WTC11 (cell line): Measurements from ENCODE around the gene SORCS2.

ENCODE experiments used
- AR ChIP-seq: fragments of 250-450 bp; sonication (Bioruptor Pico); IDR thresholded peaks from 2 replicates; pipeline ENCODE4 v1.9.0; 2021; ENCODE audit warnings: mild to moderate bottlenecking
- ARID4B ChIP-seq: sonication (generic); formaldehyde crosslinking; IDR thresholded peaks from 2 replicates; pipeline ENCODE4 v1.8.0; 2023; ENCODE audit warnings: missing genetic modification reagents, mild to moderate bottlenecking, borderline replicate concordance
- CTCF ChIP-seq: fragments of 200-600 bp; IDR thresholded peaks from 2 replicates; pipeline ENCODE4 v1.8.0; 2022; ENCODE audit warnings: antibody characterized with exemption
- FOXP4 ChIP-seq: sonication (generic); formaldehyde crosslinking; IDR thresholded peaks from 2 replicates; pipeline ENCODE4 v1.8.0; 2022; ENCODE audit warnings: mild to moderate bottlenecking, missing genetic modification reagents
- HMGA2 ChIP-seq: fragments of 250-450 bp; sonication (Bioruptor Pico); IDR thresholded peaks from 2 replicates; pipeline ENCODE4 v1.4.0; 2021; ENCODE audit warnings: mild to moderate bottlenecking, moderate library complexity
- IRF1 ChIP-seq: sonication (generic); formaldehyde crosslinking; IDR thresholded peaks from 2 replicates; pipeline ENCODE4 v1.8.0; 2023; ENCODE audit warnings: missing genetic modification reagents
- KAT7 ChIP-seq: sonication (generic); formaldehyde crosslinking; IDR thresholded peaks from 2 replicates; pipeline ENCODE4 v1.8.1; 2023; ENCODE audit warnings: missing genetic modification reagents, mild to moderate bottlenecking, borderline replicate concordance
- MAX ChIP-seq: sonication (generic); formaldehyde crosslinking; IDR thresholded peaks from 2 replicates; pipeline ENCODE4 v1.8.0; 2022; ENCODE audit warnings: mild to moderate bottlenecking, missing genetic modification reagents
- MXD4 ChIP-seq: fragments of 250-450 bp; sonication (Bioruptor Pico); IDR thresholded peaks from 2 replicates; pipeline ENCODE4 v1.8.0; 2021; ENCODE audit warnings: mild to moderate bottlenecking, moderate library complexity, borderline replicate concordance
- NR1H2 ChIP-seq: sonication (generic); formaldehyde crosslinking; IDR thresholded peaks from 2 replicates; pipeline ENCODE4 v1.9.0; 2021; ENCODE audit warnings: mild to moderate bottlenecking, moderate library complexity, missing genetic modification reagents
- NR3C1 ChIP-seq: sonication (generic); formaldehyde crosslinking; conservative IDR thresholded peaks from 2 replicates; pipeline ENCODE4 v1.8.1; 2023; ENCODE audit warnings: low read depth, mild to moderate bottlenecking, missing genetic modification reagents
- STAT6 ChIP-seq: sonication (generic); formaldehyde crosslinking; conservative IDR thresholded peaks from 2 replicates; pipeline ENCODE4 v1.8.1; 2023; ENCODE audit warnings: mild to moderate bottlenecking, low read depth, missing genetic modification reagents, moderate library complexity
- USF2 ChIP-seq: sonication (generic); formaldehyde crosslinking; IDR thresholded peaks from 2 replicates; pipeline ENCODE4 v1.8.1; 2023; ENCODE audit warnings: mild to moderate bottlenecking, missing genetic modification reagents, moderate library complexity
- ZNF281 ChIP-seq: sonication (generic); formaldehyde crosslinking; IDR thresholded peaks from 2 replicates; pipeline ENCODE4 v1.8.0; 2023; ENCODE audit warnings: mild to moderate bottlenecking, missing genetic modification reagents

GRCh38 chr4:7554905-7555304 lies 362.6 kb downstream of the SORCS2 start:
- TF ChIP-seq CTCF (no peak), NR1H2 (CRISPR knock-in tag) (no peak), STAT6 (no peak), IRF1 (CRISPR knock-in tag) (no peak), MAX (CRISPR knock-in tag) (no peak), USF2 (CRISPR knock-in tag) (no peak), ZNF281 (no peak), AR (CRISPR knock-in tag) (no peak), HMGA2 (CRISPR knock-in tag) (no peak), NR3C1 (CRISPR knock-in tag) (no peak), FOXP4 (CRISPR knock-in tag) (no peak), ARID4B (CRISPR knock-in tag) (no peak), KAT7 (CRISPR knock-in tag) (no peak), MXD4 (CRISPR knock-in tag) (no peak)
